Nephron progenitor cell (in vitro differentiated cells): ENCODE results near the gene THUMPD2.
A peak's percentile ranks its signal among the peaks of the same experiment; 100 is the strongest.

Experiments used
- DNase-seq: peaks from one replicate; pipeline ENCODE4 v3.0.0; 2021
- H3K27ac Mint-ChIP-seq: 2 replicates; pipeline ENCODE4 v1.8.0; 2021; ENCODE audit warnings: mild to moderate bottlenecking, moderate library complexity, mixed read lengths
- H3K27me3 Mint-ChIP-seq: 2 replicates; pipeline ENCODE4 v1.8.0; 2021; ENCODE audit warnings: mild to moderate bottlenecking, low read depth, mixed read lengths; ENCODE audit not compliant: poor library complexity
- H3K36me3 Mint-ChIP-seq: 2 replicates; pipeline ENCODE4 v1.8.0; 2021; ENCODE audit warnings: low read depth, mixed read lengths
- H3K4me1 Mint-ChIP-seq: 2 replicates; pipeline ENCODE4 v1.8.0; 2021; ENCODE audit warnings: mixed read lengths
- H3K4me3 Mint-ChIP-seq: 2 replicates; pipeline ENCODE4 v1.8.0; 2021; ENCODE audit warnings: mild to moderate bottlenecking, moderate library complexity, mixed read lengths
- H3K9me3 Mint-ChIP-seq: 2 replicates; pipeline ENCODE4 v1.8.0; 2021; ENCODE audit warnings: mild to moderate bottlenecking, moderate library complexity, mixed read lengths
- CTCF ChIP-seq: fragments of 200-600 bp; sonication (generic); IDR thresholded peaks from 2 replicates; pipeline ENCODE4 v1.5.0; 2021; ENCODE audit warnings: antibody characterized with exemption

THUMPD2 gene

GRCh38 chr2:39778775-39779340 lies at the start of gene THUMPD2:
TSS of gene THUMPD2 (minus strand) at chr2:39779258. CDS start at chr2:39779239, 19 bp downstream.
- peaks cover 9% of the 10 kb centered on the region for H3K9me3 Mint-ChIP-seq
- H3K4me1 Mint-ChIP-seq = peaks cover 55% of the 10 kb centered on the region
- H3K36me3 Mint-ChIP-seq = peaks cover 37% of the 10 kb centered on the region
- H3K27ac Mint-ChIP-seq = no peak within 1 kb of the TSS
- H3K27me3 Mint-ChIP-seq = peaks cover 8% of the 10 kb centered on the region
- peak within 1 kb of the TSS; percentile 92 for H3K4me3 Mint-ChIP-seq
- DNase-seq = peak; percentile 69
- no peak for TF ChIP-seq CTCF

GRCh38 chr2:39821871-39822270 lies 42.8 kb upstream of the THUMPD2 start:
- H3K4me1 Mint-ChIP-seq = no peaks in the 10 kb centered on the region
- DNase-seq = no peak
- H3K27me3 Mint-ChIP-seq = no peaks in the 10 kb centered on the region
- H3K27ac Mint-ChIP-seq = no peak overlapping the region
- no peaks in the 10 kb centered on the region for H3K9me3 Mint-ChIP-seq
- H3K4me3 Mint-ChIP-seq = no peak overlapping the region
- no peak for TF ChIP-seq CTCF
- H3K36me3 Mint-ChIP-seq = no peaks in the 10 kb centered on the region

GRCh38 chr2:39816845-39817244 lies 37.8 kb upstream of the THUMPD2 start:
- TF ChIP-seq CTCF = no peak

GRCh38 chr2:39816428-39816827 lies 37.4 kb upstream of the THUMPD2 start:
- Mint-ChIP-seq H3K4me3 (no peak overlapping the region), H3K27ac (no peak overlapping the region), H3K36me3 (no peaks in the 10 kb centered on the region), H3K9me3 (peaks cover 13% of the 10 kb centered on the region), H3K4me1 (no peaks in the 10 kb centered on the region), H3K27me3 (no peaks in the 10 kb centered on the region)
- TF ChIP-seq CTCF = no peak
- DNase-seq = no peak

More at GRCh38 chr2:39816845-39817244, 37.8 kb upstream of the THUMPD2 start:
- H3K9me3 Mint-ChIP-seq = peaks cover 11% of the 10 kb centered on the region
- no peak overlapping the region for H3K4me3 Mint-ChIP-seq
- H3K36me3 Mint-ChIP-seq = no peaks in the 10 kb centered on the region
- no peaks in the 10 kb centered on the region for H3K27me3 Mint-ChIP-seq
- no peak overlapping the region for H3K27ac Mint-ChIP-seq
- no peak for DNase-seq
- H3K4me1 Mint-ChIP-seq = no peaks in the 10 kb centered on the region

GRCh38 chr2:39805936-39806608 lies 27.0 kb upstream of the THUMPD2 start:
- peaks cover 6% of the 10 kb centered on the region for H3K27me3 Mint-ChIP-seq
- H3K36me3 Mint-ChIP-seq = peaks cover 5% of the 10 kb centered on the region
- no peak overlapping the region for H3K27ac Mint-ChIP-seq
- TF ChIP-seq CTCF = no peak
- peaks cover 81% of the 10 kb centered on the region for H3K9me3 Mint-ChIP-seq
- DNase-seq = no peak
- H3K4me1 Mint-ChIP-seq = no peaks in the 10 kb centered on the region
- H3K4me3 Mint-ChIP-seq = no peak overlapping the region

GRCh38 chr2:39803839-39804238 lies 24.8 kb upstream of the THUMPD2 start:
- Mint-ChIP-seq H3K36me3 (peaks cover 5% of the 10 kb centered on the region), H3K27ac (no peak overlapping the region), H3K4me1 (no peaks in the 10 kb centered on the region), H3K9me3 (peaks cover 62% of the 10 kb centered on the region), H3K27me3 (peaks cover 13% of the 10 kb centered on the region), H3K4me3 (no peak overlapping the region)
- DNase-seq = no peak
- no peak for TF ChIP-seq CTCF
